Liver (tissue), 3 donors: ENCODE results near the gene RYR2.

Experiments used
- ATF3 ChIP-seq: IDR thresholded peaks from 2 replicates; pipeline ENCODE4 v1.6.1; 2016; ENCODE audit warnings: antibody characterized with exemption
- CTCF ChIP-seq: fragments of 150-350 bp; IDR thresholded peaks from 2 replicates; pipeline ENCODE4 v1.5.1; 2017; ENCODE audit warnings: improper control_type of control experiment, low read depth, low read length; ENCODE audit not compliant: missing input control
- EGR1 ChIP-seq, 2 donors: IDR thresholded peaks; 2 replicates each; pipeline ENCODE4 v1.6.1; 2016 to 2018; ENCODE audit warnings: antibody characterized with exemption in 2 of 2, low read depth in 2 of 2
- FOXA2 ChIP-seq: IDR thresholded peaks from 2 replicates; pipeline ENCODE4 v1.6.1; 2016; ENCODE audit warnings: antibody characterized with exemption
- MAX ChIP-seq: IDR thresholded peaks from 2 replicates; pipeline ENCODE4 v1.6.1; 2016; ENCODE audit warnings: antibody characterized with exemption
- REST ChIP-seq: IDR thresholded peaks from 2 replicates; pipeline ENCODE4 v1.6.1; 2016; ENCODE audit warnings: antibody characterized with exemption, mild to moderate bottlenecking
- RXRA ChIP-seq, 2 donors: IDR thresholded peaks; 2 replicates each; pipeline ENCODE4 v1.6.1; 2017 to 2018; ENCODE audit warnings: antibody characterized with exemption in 2 of 2, mild to moderate bottlenecking in 1 of 2
- TAF1 ChIP-seq: conservative IDR thresholded peaks from 2 replicates; pipeline ENCODE4 v1.6.1; 2016; ENCODE audit warnings: antibody characterized with exemption, mild to moderate bottlenecking
- ZBTB33 ChIP-seq: IDR thresholded peaks from 2 replicates; pipeline ENCODE4 v1.6.1; 2016; ENCODE audit warnings: antibody characterized with exemption
- donor health status: healthy.
- donor health status: healthy.

GRCh38 chr1:237367758-237368157 lies 325.8 kb downstream of the RYR2 start:
- TF ChIP-seq CTCF (no peak), RXRA (IDR thresholded peaks at IDR 0.05) (no peak), TAF1 (no peak), EGR1 (IDR thresholded peaks at IDR 0.05; ENCODE audit: low read depth in 2 of 2) (no peak), MAX (no peak), FOXA2 (no peak), ATF3 (no peak), REST (no peak), ZBTB33 (no peak)
